Fibroblast of lung (primary cell): ENCODE data around the gene EXOC6B. TPM values are rescaled to one million over a fixed set of nuclear protein-coding genes. Genes with fewer than 3 reads are reported as not detected.

Experiments
- DNase-seq, 2 donors: peaks; one replicate each; pipeline versions ENCODE4 v3.0.0 to v3.0.0-alpha.2; 2010; ENCODE audit warnings: low read depth in 2 of 2
- H2AFZ ChIP-seq: 2 replicates; pipeline ENCODE4 v1.5.1; 2012; ENCODE audit warnings: low read length, control low read depth, inconsistent platforms
- H3K27ac ChIP-seq: 2 replicates; pipeline ENCODE4 v1.5.1; 2011; ENCODE audit warnings: low read length, control low read depth; ENCODE audit not compliant: insufficient read depth
- H3K27me3 ChIP-seq: 2 replicates; pipeline ENCODE4 v1.5.1; 2011; ENCODE audit warnings: mild to moderate bottlenecking, low read length; ENCODE audit not compliant: control insufficient read depth, insufficient read depth
- H3K36me3 ChIP-seq: 2 replicates; pipeline ENCODE4 v1.5.1; 2011; ENCODE audit warnings: low read length; ENCODE audit not compliant: control insufficient read depth, insufficient read depth
- H3K4me1 ChIP-seq: 2 replicates; pipeline ENCODE4 v1.5.1; 2011; ENCODE audit warnings: low read length; ENCODE audit not compliant: control insufficient read depth, insufficient read depth; ENCODE audit errors: extremely low read depth
- H3K4me2 ChIP-seq: 2 replicates; pipeline ENCODE4 v1.5.1; 2011; ENCODE audit warnings: low read length, control low read depth; ENCODE audit not compliant: insufficient read depth; ENCODE audit errors: extremely low read depth
- H3K4me3 ChIP-seq, 4 experiments: fragments of 200-600 bp in 1 of 4; sonication (generic) in 1 of 4; replicated peaks in 1 of 4; 2 replicates each; pipeline ENCODE4 v1.5.1; 2011 to 2016; ENCODE audit warnings: low read length in 4 of 4, low read depth in 3 of 4, mild to moderate bottlenecking in 3 of 4, control low read depth in 2 of 4, inconsistent platforms in 1 of 4, mixed read lengths in 1 of 4; ENCODE audit not compliant: insufficient read depth in 1 of 4; ENCODE audit errors: control extremely low read depth in 1 of 4
- H3K79me2 ChIP-seq: 2 replicates; pipeline ENCODE4 v1.5.1; 2012; ENCODE audit warnings: mild to moderate bottlenecking, low read length, inconsistent platforms; ENCODE audit not compliant: control insufficient read depth, insufficient read depth
- H3K9ac ChIP-seq: 2 replicates; pipeline ENCODE4 v1.5.1; 2011; ENCODE audit warnings: mild to moderate bottlenecking, low read length, control low read depth; ENCODE audit not compliant: insufficient read depth
- H3K9me3 ChIP-seq: 2 replicates; pipeline ENCODE4 v1.5.1; 2012; ENCODE audit warnings: low read depth, low read length; ENCODE audit not compliant: control insufficient read depth, insufficient read depth
- H4K20me1 ChIP-seq: 2 replicates; pipeline ENCODE4 v1.5.1; 2011; ENCODE audit warnings: low read length; ENCODE audit not compliant: control insufficient read depth, insufficient read depth; ENCODE audit errors: extremely low read depth
- EZH2 ChIP-seq: IDR thresholded peaks from 2 replicates; pipeline ENCODE4 v1.5.1; 2012; ENCODE audit warnings: low read length, control low read depth, mild to moderate bottlenecking; ENCODE audit errors: missing control alignments
- polyA plus RNA-seq, 2 donors: library from polyadenylated mRNA; depleted of rRNA in 1 of 2; stranded (reverse) in 1 of 2; unstranded in 1 of 2; fragments of >200 nt; gene quantifications; 2 replicates each; pipeline ENCODE4 v1.2.1, GENCODE V29; 2011 to 2012; ENCODE audit warnings: missing spikeins in 1 of 2
- total RNA-seq: library from RNA; depleted of rRNA; stranded (reverse); fragments of >200 nt; gene quantifications from 2 replicates; pipeline ENCODE4 v1.2.1, GENCODE V29; 2014
- TF ChIP-seq, protein P1 (sequence below), 2 donors: IDR thresholded peaks in 1 of 2; conservative IDR thresholded peaks in 1 of 2; 1 replicate in 1 of 2; 2 replicates in 1 of 2; pipeline ENCODE4 v1.5.1; 2011 to 2012; ENCODE audit warnings: low read length in 2 of 2, control low read depth in 1 of 2, inconsistent platforms in 1 of 2, low read depth in 1 of 2, mild to moderate bottlenecking in 1 of 2

Gene EXOC6B
- total and polyA plus RNA-seq, 2 donors (not counting 1 experiment from before 2014, with no cell fraction given): 26.3 to 36.5 TPM

DNA sequence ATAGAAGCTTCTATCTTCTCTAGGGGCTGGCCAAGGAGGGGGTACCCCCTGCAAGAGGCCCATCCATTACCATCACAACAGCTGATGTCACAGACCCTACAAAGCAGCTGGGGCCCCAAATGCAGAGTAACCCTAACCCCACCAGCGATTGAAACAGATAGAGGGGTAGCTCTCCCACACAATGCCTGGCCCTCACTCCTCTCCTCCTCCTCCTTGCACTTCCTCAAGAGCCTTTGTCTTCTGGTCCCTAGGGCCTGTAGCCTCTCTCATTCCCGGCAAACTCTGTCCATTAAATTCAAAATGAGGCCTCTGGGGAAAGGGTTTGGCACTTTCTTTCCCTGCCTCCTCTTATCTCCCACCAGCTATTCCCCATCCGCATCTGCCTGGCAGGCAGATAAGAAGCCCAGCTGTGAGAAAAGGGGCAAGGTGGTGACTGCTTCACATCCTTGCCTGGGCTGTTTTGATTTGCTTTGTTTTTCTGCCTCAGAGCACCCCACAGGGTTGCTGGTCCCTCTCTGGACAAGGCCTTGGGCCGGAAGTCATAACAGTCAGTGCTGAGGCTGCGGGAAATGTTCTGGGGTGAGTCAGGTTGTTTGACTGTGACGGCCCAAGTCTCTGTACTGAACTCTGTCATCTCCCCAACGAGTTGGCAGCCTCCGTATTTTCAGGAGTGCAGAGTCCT, 652.1 kb downstream of the EXOC6B start:
- H3K79me2 ChIP-seq: no peaks in the 10 kb centered on the region
- H3K4me3 ChIP-seq: no peak overlapping the region
- H3K27me3 ChIP-seq: no peaks in the 10 kb centered on the region
- no peak overlapping the region for H3K27ac ChIP-seq
- no peak overlapping the region for H2AFZ ChIP-seq
- H4K20me1 ChIP-seq: no peaks in the 10 kb centered on the region
- H3K4me1 ChIP-seq: no peaks in the 10 kb centered on the region
- DNase-seq: peak in 1 of 2 donors; percentile 56
- TF ChIP-seq, protein P1, sequence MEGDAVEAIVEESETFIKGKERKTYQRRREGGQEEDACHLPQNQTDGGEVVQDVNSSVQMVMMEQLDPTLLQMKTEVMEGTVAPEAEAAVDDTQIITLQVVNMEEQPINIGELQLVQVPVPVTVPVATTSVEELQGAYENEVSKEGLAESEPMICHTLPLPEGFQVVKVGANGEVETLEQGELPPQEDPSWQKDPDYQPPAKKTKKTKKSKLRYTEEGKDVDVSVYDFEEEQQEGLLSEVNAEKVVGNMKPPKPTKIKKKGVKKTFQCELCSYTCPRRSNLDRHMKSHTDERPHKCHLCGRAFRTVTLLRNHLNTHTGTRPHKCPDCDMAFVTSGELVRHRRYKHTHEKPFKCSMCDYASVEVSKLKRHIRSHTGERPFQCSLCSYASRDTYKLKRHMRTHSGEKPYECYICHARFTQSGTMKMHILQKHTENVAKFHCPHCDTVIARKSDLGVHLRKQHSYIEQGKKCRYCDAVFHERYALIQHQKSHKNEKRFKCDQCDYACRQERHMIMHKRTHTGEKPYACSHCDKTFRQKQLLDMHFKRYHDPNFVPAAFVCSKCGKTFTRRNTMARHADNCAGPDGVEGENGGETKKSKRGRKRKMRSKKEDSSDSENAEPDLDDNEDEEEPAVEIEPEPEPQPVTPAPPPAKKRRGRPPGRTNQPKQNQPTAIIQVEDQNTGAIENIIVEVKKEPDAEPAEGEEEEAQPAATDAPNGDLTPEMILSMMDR (conservative IDR thresholded peaks at IDR 0.05 in 1 of 2, IDR thresholded peaks at IDR 0.05 in 1 of 2; ENCODE audit: low read depth in 1 of 2, low read length in 2 of 2): no peak
- no peak for TF ChIP-seq EZH2
- no peak overlapping the region for H3K9ac ChIP-seq
- no peak overlapping the region for H3K4me2 ChIP-seq
- H3K9me3 ChIP-seq: no peaks in the 10 kb centered on the region
- no peaks in the 10 kb centered on the region for H3K36me3 ChIP-seq

GRCh38 chr2:72172478-72172877, 653.4 kb downstream of the EXOC6B start:
- no peak for DNase-seq
- no peaks in the 10 kb centered on the region for H3K9me3 ChIP-seq
- H3K4me2 ChIP-seq: no peak overlapping the region
- H3K4me3 ChIP-seq: no peak overlapping the region
- no peaks in the 10 kb centered on the region for H3K79me2 ChIP-seq
- H3K27me3 ChIP-seq: no peaks in the 10 kb centered on the region
- no peaks in the 10 kb centered on the region for H3K4me1 ChIP-seq
- no peaks in the 10 kb centered on the region for H3K36me3 ChIP-seq
- no peak overlapping the region for H3K27ac ChIP-seq
- H2AFZ ChIP-seq: no peak overlapping the region
- H3K9ac ChIP-seq: no peak overlapping the region
- TF ChIP-seq EZH2: no peak
- TF ChIP-seq, protein P1 (conservative IDR thresholded peaks at IDR 0.05 in 1 of 2, IDR thresholded peaks at IDR 0.05 in 1 of 2; ENCODE audit: low read depth in 1 of 2, low read length in 2 of 2): no peak
- no peaks in the 10 kb centered on the region for H4K20me1 ChIP-seq

- Histone ChIP-seq H3K4me2 (no peak overlapping the region), H3K9me3 (no peaks in the 10 kb centered on the region), H3K36me3 (no peaks in the 10 kb centered on the region), H3K27me3 (no peaks in the 10 kb centered on the region), H3K79me2 (no peaks in the 10 kb centered on the region), H3K27ac (no peak overlapping the region), H3K9ac (no peak overlapping the region), H3K4me1 (no peaks in the 10 kb centered on the region), H4K20me1 (no peaks in the 10 kb centered on the region), H3K4me3 (no peak overlapping the region), H2AFZ (no peak overlapping the region)
- DNase-seq: no peak
- no peak for TF ChIP-seq EZH2
- TF ChIP-seq, protein P1 (conservative IDR thresholded peaks at IDR 0.05 in 1 of 2, IDR thresholded peaks at IDR 0.05 in 1 of 2; ENCODE audit: low read depth in 1 of 2, low read length in 2 of 2): no peak
Measured at GRCh38 chr2:72166279-72166678, 659.6 kb downstream of the EXOC6B start.
